Activated B cell treated with CpG ODN at 0.5 μM for 24 hours (primary cell): ENCODE data around the gene EPHA6. TPM values are rescaled to one million over a fixed set of nuclear protein-coding genes. Genes with fewer than 3 reads are reported as not detected.

Experiments used
- ATAC-seq: fragments of 200-7000 bp; cut with Tn5 transposase; one replicate; pipeline ENCODE4 v1.10.0; 2021; ENCODE audit warnings: low read depth, mild to moderate bottlenecking, moderate library complexity
- CTCF ChIA-PET: fragments of 350-600 bp; sonication (Branson Sonifier 250); formaldehyde crosslinking; loops from one replicate; lab custom pipeline; 2021; ENCODE audit warnings: antibody characterized with exemption; lab: Charles Lee
- POLR2A ChIA-PET: fragments of 350-600 bp; sonication (Branson Sonifier 250); formaldehyde crosslinking; loops from one replicate; lab custom pipeline; 2021; ENCODE audit warnings: antibody characterized with exemption; lab: Charles Lee
- DNase-seq: peaks from one replicate; pipeline ENCODE4 v3.0.0; 2022
- H3K27ac Mint-ChIP-seq: one replicate; pipeline ENCODE4 v1.8.0; 2020; ENCODE audit warnings: mixed read lengths
- H3K27me3 Mint-ChIP-seq: one replicate; pipeline ENCODE4 v1.8.0; 2021; ENCODE audit warnings: mixed read lengths
- H3K36me3 Mint-ChIP-seq: one replicate; pipeline ENCODE4 v1.8.0; 2021; ENCODE audit warnings: low read depth, mixed read lengths
- H3K4me1 Mint-ChIP-seq: one replicate; pipeline ENCODE4 v1.8.0; 2021; ENCODE audit warnings: mixed read lengths
- H3K4me3 Mint-ChIP-seq: one replicate; pipeline ENCODE4 v1.8.0; 2020; ENCODE audit warnings: mild to moderate bottlenecking, mixed read lengths
- H3K9me3 Mint-ChIP-seq: one replicate; pipeline ENCODE4 v1.8.0; 2020; ENCODE audit warnings: mixed read lengths
- intact Hi-C: fragments of 100-400 bp; cut with micrococcal nuclease; formaldehyde crosslinking; loops from one replicate; pipeline ENCODE4 v1.15.1; 2024
- total RNA-seq: library from RNA; stranded (reverse); gene quantifications from 2 replicates; pipeline ENCODE4 v1.2.3, GENCODE V29; 2022
- TF ChIP-seq, protein P1 (sequence below): fragments of 200-600 bp; IDR thresholded peaks from one replicate; pipeline ENCODE4 v1.8.0; 2022; ENCODE audit warnings: antibody characterized with exemption, mild to moderate bottlenecking

Gene EPHA6
- total RNA-seq, 1 donor from 2014 or later: not detected

DNA sequence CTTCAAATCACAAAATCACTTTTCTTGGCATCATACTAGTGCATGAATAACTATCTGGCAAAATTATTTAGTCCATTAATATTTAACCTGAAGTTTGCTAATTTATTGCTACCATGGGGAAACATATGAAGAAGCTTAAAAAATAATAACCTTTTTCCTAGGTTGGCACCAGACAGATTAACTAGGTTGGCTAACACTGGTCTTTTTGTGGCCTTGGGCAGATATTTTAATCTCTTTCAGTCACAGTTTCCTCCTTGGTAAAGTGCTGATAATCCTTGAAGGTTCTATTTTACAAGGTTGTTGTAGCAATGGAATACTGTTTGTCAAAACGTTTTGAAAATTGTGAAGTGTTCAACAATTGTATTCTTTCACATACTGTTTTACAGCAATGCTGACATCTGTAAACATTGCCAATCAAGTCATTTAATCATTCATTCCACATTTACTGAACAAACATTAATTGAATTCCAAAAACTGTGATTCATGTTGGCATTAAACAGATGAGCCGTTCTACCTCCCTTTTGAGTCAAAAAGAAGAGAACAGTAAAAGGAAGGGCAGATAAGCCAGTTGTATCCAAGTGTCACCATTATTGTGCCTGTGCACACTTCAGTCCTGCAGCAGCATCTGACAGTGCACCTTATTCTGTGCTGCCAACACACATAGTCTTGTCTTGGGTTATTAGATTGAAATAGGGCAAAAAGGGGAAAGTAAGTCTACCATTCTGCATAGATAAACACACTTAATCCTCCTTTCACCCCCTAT is 21.9 kb downstream of the EPHA6 start:
- no peaks in the 10 kb centered on the region for H3K36me3 Mint-ChIP-seq
- ATAC-seq (no peak), DNase-seq (no peak)
- ChIA-PET POLR2A (no interaction called here), CTCF (no interaction called here)
- intact Hi-C loops: no loop called here
- H3K27me3 Mint-ChIP-seq: no peaks in the 10 kb centered on the region
- H3K9me3 Mint-ChIP-seq: no peaks in the 10 kb centered on the region
- H3K4me1 Mint-ChIP-seq: no peaks in the 10 kb centered on the region
- no peak overlapping the region for H3K4me3 Mint-ChIP-seq
- H3K27ac Mint-ChIP-seq: no peak overlapping the region
- TF ChIP-seq, protein P1, sequence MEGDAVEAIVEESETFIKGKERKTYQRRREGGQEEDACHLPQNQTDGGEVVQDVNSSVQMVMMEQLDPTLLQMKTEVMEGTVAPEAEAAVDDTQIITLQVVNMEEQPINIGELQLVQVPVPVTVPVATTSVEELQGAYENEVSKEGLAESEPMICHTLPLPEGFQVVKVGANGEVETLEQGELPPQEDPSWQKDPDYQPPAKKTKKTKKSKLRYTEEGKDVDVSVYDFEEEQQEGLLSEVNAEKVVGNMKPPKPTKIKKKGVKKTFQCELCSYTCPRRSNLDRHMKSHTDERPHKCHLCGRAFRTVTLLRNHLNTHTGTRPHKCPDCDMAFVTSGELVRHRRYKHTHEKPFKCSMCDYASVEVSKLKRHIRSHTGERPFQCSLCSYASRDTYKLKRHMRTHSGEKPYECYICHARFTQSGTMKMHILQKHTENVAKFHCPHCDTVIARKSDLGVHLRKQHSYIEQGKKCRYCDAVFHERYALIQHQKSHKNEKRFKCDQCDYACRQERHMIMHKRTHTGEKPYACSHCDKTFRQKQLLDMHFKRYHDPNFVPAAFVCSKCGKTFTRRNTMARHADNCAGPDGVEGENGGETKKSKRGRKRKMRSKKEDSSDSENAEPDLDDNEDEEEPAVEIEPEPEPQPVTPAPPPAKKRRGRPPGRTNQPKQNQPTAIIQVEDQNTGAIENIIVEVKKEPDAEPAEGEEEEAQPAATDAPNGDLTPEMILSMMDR: no peak

DNA sequence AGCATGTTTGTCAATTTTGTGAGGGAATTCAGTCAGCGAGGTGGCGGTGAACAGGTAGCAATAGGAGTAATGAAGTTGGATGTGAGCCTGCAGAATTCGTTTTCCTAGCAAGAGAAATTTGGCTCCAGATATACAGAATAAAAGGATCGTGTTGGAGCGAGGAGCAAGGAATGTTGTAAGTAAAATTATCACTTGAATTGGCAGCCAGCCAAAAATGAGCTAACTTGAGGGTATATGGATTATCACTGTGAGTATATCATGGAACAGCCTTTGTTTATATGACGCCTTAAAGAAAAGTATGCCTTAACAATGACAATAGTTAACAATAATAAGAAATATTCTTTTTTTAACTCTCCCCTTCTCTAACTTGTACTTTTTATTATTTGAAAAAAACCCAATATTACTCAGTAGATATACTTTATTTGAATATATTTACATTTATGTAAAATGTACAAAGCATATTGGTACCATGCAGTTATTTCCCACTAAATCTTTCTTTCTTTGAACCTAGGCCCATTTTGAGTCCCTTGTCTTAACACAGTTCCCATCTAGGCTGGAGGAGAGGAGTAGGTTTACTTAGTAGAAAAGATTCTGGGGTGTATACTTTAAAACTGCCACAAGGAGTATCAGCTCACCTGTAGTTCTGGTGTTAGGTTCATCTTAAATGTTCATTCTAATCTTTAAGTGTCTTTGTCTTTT is 29.3 kb downstream of the EPHA6 start:
- no peaks in the 10 kb centered on the region for H3K4me1 Mint-ChIP-seq
- no peaks in the 10 kb centered on the region for H3K36me3 Mint-ChIP-seq
- H3K27me3 Mint-ChIP-seq: no peaks in the 10 kb centered on the region
- no peak overlapping the region for H3K4me3 Mint-ChIP-seq
- H3K9me3 Mint-ChIP-seq: no peaks in the 10 kb centered on the region
- H3K27ac Mint-ChIP-seq: no peak overlapping the region
- ATAC-seq (no peak), DNase-seq (no peak)
- ChIA-PET POLR2A (no interaction called here), CTCF (no interaction called here)
- TF ChIP-seq, protein P1: no peak
- intact Hi-C loops: no loop called here

DNA sequence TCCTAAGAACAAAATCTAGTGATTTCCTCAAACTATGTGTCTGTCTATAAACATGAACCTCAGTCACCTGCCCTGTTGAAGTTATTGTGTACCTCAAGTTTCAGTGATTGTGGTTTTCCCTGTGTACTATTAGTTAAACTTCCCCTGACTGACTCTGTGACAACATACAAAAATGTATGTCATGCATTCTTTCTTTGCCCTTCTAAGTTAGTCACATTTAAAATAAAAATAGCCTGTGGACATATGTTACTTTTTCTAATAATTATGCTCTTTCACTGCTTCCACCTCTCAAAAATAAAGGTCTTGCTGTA is 29.8 kb downstream of the EPHA6 start:
- no peak overlapping the region for H3K4me3 Mint-ChIP-seq
- intact Hi-C loops: no loop called here
- no peaks in the 10 kb centered on the region for H3K36me3 Mint-ChIP-seq
- no peak overlapping the region for H3K27ac Mint-ChIP-seq
- ATAC-seq (no peak), DNase-seq (no peak)
- H3K4me1 Mint-ChIP-seq: no peaks in the 10 kb centered on the region
- CTCF ChIA-PET: no interaction called here
- POLR2A ChIA-PET: no interaction called here
- H3K9me3 Mint-ChIP-seq: no peaks in the 10 kb centered on the region
- H3K27me3 Mint-ChIP-seq: no peaks in the 10 kb centered on the region
- TF ChIP-seq, protein P1: no peak

DNA sequence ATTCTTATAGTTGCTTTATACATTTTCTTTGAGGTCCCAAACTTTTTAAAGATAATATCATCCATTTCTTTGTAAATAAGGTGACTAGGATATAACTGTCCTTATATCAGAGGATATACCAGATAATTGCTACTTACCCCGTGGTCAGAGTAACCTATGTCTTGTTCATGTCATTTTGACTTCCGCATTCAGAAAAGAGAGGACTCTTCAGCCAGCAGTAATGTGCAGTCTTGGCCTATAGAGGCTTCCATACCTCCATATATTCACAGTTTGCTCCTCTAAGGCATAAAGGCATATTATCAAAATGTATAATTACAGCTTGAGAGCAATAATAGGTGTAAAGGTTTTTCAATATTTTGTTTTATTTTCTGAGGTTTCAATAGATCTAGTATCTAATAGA is 38.5 kb downstream of the EPHA6 start:
- POLR2A ChIA-PET: no interaction called here
- no peaks in the 10 kb centered on the region for H3K4me1 Mint-ChIP-seq
- H3K36me3 Mint-ChIP-seq: no peaks in the 10 kb centered on the region
- CTCF ChIA-PET: no interaction called here
- ATAC-seq (no peak), DNase-seq (no peak)
- H3K27me3 Mint-ChIP-seq: no peaks in the 10 kb centered on the region
- intact Hi-C loops: no loop called here
- no peaks in the 10 kb centered on the region for H3K9me3 Mint-ChIP-seq
- no peak overlapping the region for H3K4me3 Mint-ChIP-seq
- H3K27ac Mint-ChIP-seq: no peak overlapping the region
- TF ChIP-seq, protein P1: no peak

DNA sequence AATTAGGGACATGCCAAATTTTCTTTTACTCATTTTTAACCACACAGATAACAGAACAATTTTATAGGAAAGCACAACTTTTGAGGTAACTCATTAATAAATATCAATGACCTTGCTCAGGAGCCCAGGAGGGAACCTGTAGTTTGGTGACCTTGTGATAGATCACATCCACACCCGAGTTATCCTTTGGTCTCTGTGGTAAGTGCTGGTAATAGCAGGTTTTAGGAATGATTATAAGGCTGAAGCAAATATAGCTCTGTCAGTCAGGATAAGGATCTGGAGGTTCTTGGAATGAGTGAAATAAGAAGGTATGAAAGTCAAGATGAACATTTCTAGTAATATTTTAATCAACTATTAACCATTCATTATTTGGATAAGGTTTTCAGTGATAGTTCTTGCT is 46.5 kb downstream of the EPHA6 start:
- Mint-ChIP-seq H3K4me1 (no peaks in the 10 kb centered on the region), H3K4me3 (no peak overlapping the region), H3K27me3 (no peaks in the 10 kb centered on the region), H3K27ac (no peak overlapping the region), H3K9me3 (no peaks in the 10 kb centered on the region), H3K36me3 (no peaks in the 10 kb centered on the region)
- intact Hi-C loops: no loop called here
- TF ChIP-seq, protein P1: no peak
- DNase-seq: no peak
- ATAC-seq: no peak
- ChIA-PET CTCF (no interaction called here), POLR2A (no interaction called here)
